Mesenchymal stem cell (in vitro differentiated cells and primary cell): Measurements from ENCODE around the gene PSMD13.

ENCODE experiments used
- DNase-seq: peaks from one replicate; pipeline ENCODE4 v3.0.0-alpha.2; 2013
- H2AFZ ChIP-seq: one replicate; pipeline ENCODE4 v1.6.1; 2013; ENCODE audit warnings: low read depth, mild to moderate bottlenecking, control low read depth, inconsistent platforms, low read length, moderate library complexity
- H2AK5ac ChIP-seq: 2 replicates; pipeline ENCODE4 v1.6.1; 2013; ENCODE audit warnings: low read length, moderate library complexity, mild to moderate bottlenecking, inconsistent platforms; ENCODE audit not compliant: severe bottlenecking
- H2BK120ac ChIP-seq: one replicate; pipeline ENCODE4 v1.6.1; 2013; ENCODE audit warnings: low read depth, mild to moderate bottlenecking, inconsistent platforms, low read length, moderate library complexity
- H2BK12ac ChIP-seq, 2 experiments: one replicate each; pipeline ENCODE4 v1.6.1; 2013; ENCODE audit warnings: inconsistent platforms in 2 of 2, low read length in 2 of 2, mild to moderate bottlenecking in 2 of 2, moderate library complexity in 2 of 2, control low read depth in 1 of 2
- H2BK15ac ChIP-seq: one replicate; pipeline ENCODE4 v1.6.1; 2013; ENCODE audit warnings: mild to moderate bottlenecking, low read depth, inconsistent platforms; ENCODE audit not compliant: poor library complexity, severe bottlenecking
- H2BK5ac ChIP-seq: 2 replicates; pipeline ENCODE4 v1.6.1; 2013; ENCODE audit warnings: low read depth, mild to moderate bottlenecking, low read length, control low read depth, inconsistent platforms; ENCODE audit not compliant: poor library complexity, severe bottlenecking
- H3K14ac ChIP-seq, 2 experiments: one replicate each; pipeline ENCODE4 v1.6.1; 2013; ENCODE audit warnings: inconsistent platforms in 2 of 2, low read length in 2 of 2, control low read depth in 1 of 2, mild to moderate bottlenecking in 1 of 2, moderate library complexity in 1 of 2
- H3K18ac ChIP-seq, 2 experiments: one replicate each; pipeline ENCODE4 v1.6.1; 2013; ENCODE audit warnings: inconsistent platforms in 2 of 2, low read length in 2 of 2, control low read depth in 1 of 2, low read depth in 1 of 2, mild to moderate bottlenecking in 1 of 2
- H3K23ac ChIP-seq, 2 experiments: one replicate each; pipeline ENCODE4 v1.6.1; 2013; ENCODE audit warnings: inconsistent platforms in 2 of 2, low read length in 2 of 2, mild to moderate bottlenecking in 2 of 2, moderate library complexity in 2 of 2, control low read depth in 1 of 2
- H3K27ac ChIP-seq: 2 replicates; pipeline ENCODE4 v1.5.1; 2013; ENCODE audit warnings: mild to moderate bottlenecking, moderate library complexity, low read length, control low read depth, inconsistent platforms; ENCODE audit not compliant: poor library complexity, severe bottlenecking
- H3K27me3 ChIP-seq, 2 experiments: 2 replicates each; pipeline versions ENCODE4 v1.6.1 to v1.7.0; 2013; ENCODE audit warnings: low read length in 2 of 2, mild to moderate bottlenecking in 2 of 2, moderate library complexity in 2 of 2, control low read depth in 1 of 2, inconsistent platforms in 1 of 2; ENCODE audit not compliant: control insufficient read depth in 1 of 2, insufficient read depth in 1 of 2
- H3K36me3 ChIP-seq, 2 experiments: 2 replicates each; pipeline versions ENCODE4 v1.6.1 to v1.7.0; 2013; ENCODE audit warnings: low read length in 2 of 2, control low read depth in 1 of 2, inconsistent platforms in 1 of 2, low read depth in 1 of 2, mild to moderate bottlenecking in 1 of 2; ENCODE audit not compliant: insufficient read depth in 2 of 2, control insufficient read depth in 1 of 2
- H3K4ac ChIP-seq, 2 experiments: one replicate each; pipeline ENCODE4 v1.6.1; 2013; ENCODE audit warnings: inconsistent platforms in 2 of 2, low read length in 2 of 2, mild to moderate bottlenecking in 2 of 2, moderate library complexity in 2 of 2, control low read depth in 1 of 2, low read depth in 1 of 2
- H3K4me1 ChIP-seq: 2 replicates; pipeline ENCODE4 v1.6.1; 2013; ENCODE audit warnings: low read depth, low read length, control low read depth; ENCODE audit not compliant: control insufficient read depth, insufficient read depth
- H3K4me2 ChIP-seq: 2 replicates; pipeline ENCODE4 v1.6.1; 2013; ENCODE audit warnings: low read length, mild to moderate bottlenecking, inconsistent platforms; ENCODE audit not compliant: poor library complexity, severe bottlenecking
- H3K4me3 ChIP-seq, 2 experiments: 2 replicates each; pipeline versions ENCODE4 v1.5.1 to v1.7.0; 2013; ENCODE audit warnings: low read length in 2 of 2, mild to moderate bottlenecking in 2 of 2, control low read depth in 1 of 2, low read depth in 1 of 2; ENCODE audit not compliant: insufficient read depth in 1 of 2
- H3K79me1 ChIP-seq: replicated peaks from 2 replicates; pipeline ENCODE4 v1.6.1; 2013; ENCODE audit warnings: mild to moderate bottlenecking, control low read depth, low read length, inconsistent platforms; ENCODE audit not compliant: poor library complexity, severe bottlenecking
- H3K9ac ChIP-seq: 2 replicates; pipeline ENCODE4 v1.7.0; 2013; ENCODE audit warnings: mild to moderate bottlenecking, low read length, moderate library complexity
- H3K9me3 ChIP-seq: 2 replicates; pipeline ENCODE4 v1.7.0; 2013; ENCODE audit warnings: mild to moderate bottlenecking, low read length; ENCODE audit not compliant: control insufficient read depth
- H4K8ac ChIP-seq: one replicate; pipeline ENCODE4 v1.6.1; 2013; ENCODE audit warnings: inconsistent platforms, mild to moderate bottlenecking, low read length, moderate library complexity
- H4K91ac ChIP-seq: one replicate; pipeline ENCODE4 v1.6.1; 2013; ENCODE audit warnings: mild to moderate bottlenecking, low read length, inconsistent platforms
- WGBS: methylation state at CpG from one replicate; pipeline ENCODE4 v1.1.7; 2013; ENCODE audit warnings: mixed read lengths; 5-methylcytosine and 5-hydroxymethylcytosine counted together

The PSMD13 gene

DNA sequence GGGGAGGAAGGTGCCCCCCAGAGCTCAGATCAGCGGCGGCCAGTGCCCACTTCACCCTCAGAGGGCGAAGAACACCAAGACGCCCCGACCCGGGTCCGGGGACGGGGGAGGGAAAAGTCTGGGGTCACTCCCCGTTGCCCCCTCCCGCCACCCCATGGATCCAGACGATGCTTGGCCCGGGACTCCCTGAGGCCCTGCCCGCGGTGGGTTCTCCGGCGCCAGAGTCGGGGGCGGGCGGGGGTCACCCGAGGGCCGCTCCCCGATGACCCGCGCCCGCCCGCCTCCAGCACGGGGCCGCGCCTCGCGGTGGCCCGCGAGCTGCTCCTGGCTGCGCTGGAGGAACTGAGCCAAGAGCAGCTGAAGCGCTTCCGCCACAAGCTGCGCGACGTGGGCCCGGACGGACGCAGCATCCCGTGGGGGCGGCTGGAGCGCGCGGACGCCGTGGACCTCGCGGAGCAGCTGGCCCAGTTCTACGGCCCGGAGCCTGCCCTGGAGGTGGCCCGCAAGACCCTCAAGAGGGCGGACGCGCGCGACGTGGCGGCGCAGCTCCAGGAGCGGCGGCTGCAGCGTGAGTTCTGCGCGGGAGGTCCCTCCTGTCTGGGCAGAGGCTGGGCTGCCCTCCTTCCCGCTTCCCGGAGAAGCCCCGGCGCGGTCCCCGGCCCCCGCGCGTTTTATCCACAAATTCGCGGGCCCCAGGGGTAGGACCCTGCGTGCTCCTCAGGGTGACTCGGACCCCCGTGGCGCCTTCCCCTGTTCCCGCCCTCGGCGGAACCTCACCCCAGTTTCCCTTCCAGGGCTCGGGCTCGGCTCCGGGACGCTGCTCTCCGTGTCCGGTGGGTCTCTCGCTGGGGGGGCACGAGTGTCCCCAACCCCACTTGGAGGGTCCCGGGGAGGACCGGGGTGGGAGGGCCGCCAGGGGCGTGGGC lies 42.5 kb downstream of the PSMD13 start:
- H2BK12ac ChIP-seq = no peak overlapping the region
- no peaks in the 10 kb centered on the region for H3K79me1 ChIP-seq
- H4K91ac ChIP-seq = no peak overlapping the region
- H2AFZ ChIP-seq = no peak overlapping the region
- no peak overlapping the region for H3K4me2 ChIP-seq
- no peak overlapping the region for H2AK5ac ChIP-seq
- H2BK15ac ChIP-seq = no peak overlapping the region
- H2BK5ac ChIP-seq = no peak overlapping the region
- peaks cover 4% of the 10 kb centered on the region for H3K4me1 ChIP-seq
- no peak for DNase-seq
- no peaks in the 10 kb centered on the region for H3K36me3 ChIP-seq
- peaks cover 21% of the 10 kb centered on the region for H3K9me3 ChIP-seq
- 93% methylated on average over 97 of the region's 97 CpGs for WGBS
- H3K4me3 ChIP-seq = no peak overlapping the region
- no peak overlapping the region for H2BK120ac ChIP-seq
- H4K8ac ChIP-seq = no peak overlapping the region
- H3K4ac ChIP-seq = no peak overlapping the region
- no peak overlapping the region for H3K18ac ChIP-seq
- H3K9ac ChIP-seq = no peak overlapping the region
- H3K27me3 ChIP-seq = peaks cover 10 to 87% of the 10 kb centered on the region in 2 experiments
- H3K23ac ChIP-seq = no peak overlapping the region
- no peak overlapping the region for H3K27ac ChIP-seq
- no peak overlapping the region for H3K14ac ChIP-seq

DNA sequence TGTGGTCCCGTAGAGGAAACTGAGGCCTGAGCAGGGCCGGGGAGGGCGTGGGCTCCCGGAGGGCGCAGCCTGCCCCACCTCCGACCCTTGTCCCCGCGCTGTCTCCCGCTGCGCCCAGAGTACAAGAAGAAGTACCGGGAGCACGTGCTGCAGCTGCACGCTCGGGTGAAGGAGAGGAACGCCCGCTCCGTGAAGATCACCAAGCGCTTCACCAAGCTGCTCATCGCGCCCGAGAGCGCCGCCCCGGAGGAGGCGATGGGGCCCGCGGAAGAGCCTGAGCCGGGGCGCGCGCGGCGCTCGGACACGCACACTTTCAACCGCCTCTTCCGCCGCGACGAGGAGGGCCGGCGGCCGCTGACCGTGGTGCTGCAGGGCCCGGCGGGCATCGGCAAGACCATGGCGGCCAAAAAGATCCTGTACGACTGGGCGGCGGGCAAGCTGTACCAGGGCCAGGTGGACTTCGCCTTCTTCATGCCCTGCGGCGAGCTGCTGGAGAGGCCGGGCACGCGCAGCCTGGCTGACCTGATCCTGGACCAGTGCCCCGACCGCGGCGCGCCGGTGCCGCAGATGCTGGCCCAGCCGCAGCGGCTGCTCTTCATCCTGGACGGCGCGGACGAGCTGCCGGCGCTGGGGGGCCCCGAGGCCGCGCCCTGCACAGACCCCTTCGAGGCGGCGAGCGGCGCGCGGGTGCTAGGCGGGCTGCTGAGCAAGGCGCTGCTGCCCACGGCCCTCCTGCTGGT lies 43.4 kb downstream of the PSMD13 start:
- no peak overlapping the region for H3K23ac ChIP-seq
- no peaks in the 10 kb centered on the region for H3K36me3 ChIP-seq
- H4K91ac ChIP-seq = no peak overlapping the region
- H2BK12ac ChIP-seq = no peak overlapping the region
- no peak overlapping the region for H2BK5ac ChIP-seq
- no peak overlapping the region for H4K8ac ChIP-seq
- H3K9me3 ChIP-seq = peaks cover 18% of the 10 kb centered on the region
- H2AFZ ChIP-seq = no peak overlapping the region
- H3K4me2 ChIP-seq = no peak overlapping the region
- no peak overlapping the region for H3K4ac ChIP-seq
- DNase-seq = no peak
- 96% methylated on average over 81 of the region's 85 CpGs for WGBS
- H3K4me1 ChIP-seq = peaks cover 5% of the 10 kb centered on the region
- peaks cover 10 to 85% of the 10 kb centered on the region in 2 experiments for H3K27me3 ChIP-seq
- H3K79me1 ChIP-seq = no peaks in the 10 kb centered on the region
- H2AK5ac ChIP-seq = no peak overlapping the region
- no peak overlapping the region for H3K18ac ChIP-seq
- no peak overlapping the region for H3K4me3 ChIP-seq
- H2BK120ac ChIP-seq = no peak overlapping the region
- no peak overlapping the region for H3K14ac ChIP-seq
- H3K27ac ChIP-seq = no peak overlapping the region
- H3K9ac ChIP-seq = no peak overlapping the region
- no peak overlapping the region for H2BK15ac ChIP-seq

DNA sequence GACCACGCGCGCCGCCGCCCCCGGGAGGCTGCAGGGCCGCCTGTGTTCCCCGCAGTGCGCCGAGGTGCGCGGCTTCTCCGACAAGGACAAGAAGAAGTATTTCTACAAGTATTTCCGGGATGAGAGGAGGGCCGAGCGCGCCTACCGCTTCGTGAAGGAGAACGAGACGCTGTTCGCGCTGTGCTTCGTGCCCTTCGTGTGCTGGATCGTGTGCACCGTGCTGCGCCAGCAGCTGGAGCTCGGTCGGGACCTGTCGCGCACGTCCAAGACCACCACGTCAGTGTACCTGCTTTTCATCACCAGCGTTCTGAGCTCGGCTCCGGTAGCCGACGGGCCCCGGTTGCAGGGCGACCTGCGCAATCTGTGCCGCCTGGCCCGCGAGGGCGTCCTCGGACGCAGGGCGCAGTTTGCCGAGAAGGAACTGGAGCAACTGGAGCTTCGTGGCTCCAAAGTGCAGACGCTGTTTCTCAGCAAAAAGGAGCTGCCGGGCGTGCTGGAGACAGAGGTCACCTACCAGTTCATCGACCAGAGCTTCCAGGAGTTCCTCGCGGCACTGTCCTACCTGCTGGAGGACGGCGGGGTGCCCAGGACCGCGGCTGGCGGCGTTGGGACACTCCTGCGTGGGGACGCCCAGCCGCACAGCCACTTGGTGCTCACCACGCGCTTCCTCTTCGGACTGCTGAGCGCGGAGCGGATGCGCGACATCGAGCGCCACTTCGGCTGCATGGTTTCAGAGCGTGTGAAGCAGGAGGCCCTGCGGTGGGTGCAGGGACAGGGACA lies 44.1 kb downstream of the PSMD13 start:
- H2AFZ ChIP-seq = no peak overlapping the region
- 94% methylated on average over 79 of the region's 79 CpGs for WGBS
- H2BK12ac ChIP-seq = no peak overlapping the region
- H2BK120ac ChIP-seq = no peak overlapping the region
- H3K18ac ChIP-seq = no peak overlapping the region
- no peak overlapping the region for H4K8ac ChIP-seq
- no peak overlapping the region for H3K4me2 ChIP-seq
- peaks cover 5% of the 10 kb centered on the region for H3K4me1 ChIP-seq
- H3K79me1 ChIP-seq = no peaks in the 10 kb centered on the region
- no peak overlapping the region for H3K27ac ChIP-seq
- H3K4me3 ChIP-seq = no peak overlapping the region
- H2BK15ac ChIP-seq = no peak overlapping the region
- no peaks in the 10 kb centered on the region for H3K36me3 ChIP-seq
- H3K14ac ChIP-seq = no peak overlapping the region
- no peak overlapping the region for H3K9ac ChIP-seq
- no peak for DNase-seq
- peaks cover 12% of the 10 kb centered on the region for H3K9me3 ChIP-seq
- no peak overlapping the region for H2BK5ac ChIP-seq
- H3K27me3 ChIP-seq = peaks cover 10 to 88% of the 10 kb centered on the region in 2 experiments
- H3K23ac ChIP-seq = no peak overlapping the region
- no peak overlapping the region for H2AK5ac ChIP-seq
- H4K91ac ChIP-seq = no peak overlapping the region
- H3K4ac ChIP-seq = no peak overlapping the region
